GM18511 (cell line): ENCODE data around the gene LARGE1.

Source experiments
- ATAC-seq: cut with Tn5 transposase; IDR thresholded peaks from one replicate; pipeline ENCODE4 v1.9.1; 2021; ENCODE audit warnings: mild to moderate bottlenecking, moderate library complexity; ENCODE audit not compliant: unreplicated experiment

The LARGE1 gene

DNA sequence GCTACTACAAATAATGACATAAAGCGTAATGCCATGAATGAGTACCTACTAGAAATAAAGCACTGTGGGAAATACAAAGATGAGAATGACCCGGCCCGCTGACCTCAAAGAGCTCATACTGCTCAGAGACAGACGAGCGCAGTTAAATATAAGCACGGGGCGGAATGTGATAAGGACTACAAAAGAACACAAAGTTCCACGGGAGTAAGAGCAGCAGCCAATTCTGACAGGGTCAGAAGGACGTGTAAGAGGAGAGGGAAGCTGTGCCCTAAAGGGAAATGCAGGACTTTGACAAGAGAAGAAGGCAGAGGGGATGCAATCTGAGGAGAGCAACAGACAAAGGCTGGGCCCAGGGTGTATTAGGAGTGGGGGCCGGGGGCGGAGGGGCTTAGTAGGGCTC lies 314.6 kb downstream of the LARGE1 start:
- no peak for ATAC-seq

DNA sequence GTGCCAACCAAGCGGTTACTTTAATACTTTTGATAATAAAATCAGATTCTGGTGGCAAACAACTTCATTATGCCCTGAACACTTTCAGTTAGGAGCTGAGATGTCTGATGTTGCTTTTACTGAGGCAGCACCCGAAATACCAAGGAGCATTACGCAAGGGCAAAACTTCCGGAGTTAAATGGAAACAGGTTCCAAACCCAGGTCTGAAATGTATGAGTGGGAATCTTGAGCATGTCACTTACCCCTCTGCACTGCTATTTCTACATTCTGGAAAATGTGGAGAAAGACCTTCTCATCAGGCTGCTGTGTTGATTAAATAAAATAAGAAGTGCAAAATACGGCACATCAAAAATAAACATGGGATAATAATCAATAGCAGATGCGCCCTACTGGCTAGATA lies 315.1 kb downstream of the LARGE1 start:
- ATAC-seq: no peak

DNA sequence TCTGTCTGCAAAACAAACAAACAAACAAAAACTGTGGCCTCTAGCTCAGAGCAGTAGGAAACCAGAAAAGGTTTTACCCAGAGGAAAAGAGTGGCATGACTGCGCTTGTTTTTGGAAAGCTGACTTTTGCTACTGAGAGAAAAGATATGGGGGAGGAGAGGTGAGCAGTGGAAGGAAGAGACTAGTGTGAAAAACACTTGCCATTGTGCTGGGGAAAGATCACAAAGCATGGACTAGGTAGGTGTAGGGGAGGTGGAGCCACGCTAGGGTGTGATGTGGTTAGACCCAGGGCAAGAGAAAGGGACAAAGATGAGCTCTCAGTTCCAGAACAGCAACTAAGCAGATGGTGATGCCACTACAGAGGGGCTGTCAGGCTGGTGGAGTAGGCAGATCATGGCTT lies 319.2 kb downstream of the LARGE1 start:
- no peak for ATAC-seq

DNA sequence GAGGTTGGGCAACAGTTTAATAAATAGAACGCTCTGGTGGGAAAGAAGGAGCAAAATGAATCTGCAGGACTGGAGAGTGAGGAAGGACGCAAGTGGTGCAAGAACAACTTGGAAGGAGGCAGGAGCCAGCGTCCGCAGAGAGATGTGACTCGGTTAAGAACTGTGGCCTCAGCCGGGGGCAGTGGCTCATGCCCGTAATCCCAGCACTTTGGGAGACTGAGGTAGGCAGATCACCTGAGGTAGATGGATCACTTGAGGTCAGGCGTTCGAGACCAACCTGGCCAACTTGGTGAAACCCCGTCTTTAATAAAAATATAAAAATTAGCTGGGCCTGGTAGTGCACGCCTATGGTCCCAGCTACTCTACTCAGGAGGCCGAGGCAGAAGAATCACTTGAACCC lies 319.7 kb downstream of the LARGE1 start:
- no peak for ATAC-seq

DNA sequence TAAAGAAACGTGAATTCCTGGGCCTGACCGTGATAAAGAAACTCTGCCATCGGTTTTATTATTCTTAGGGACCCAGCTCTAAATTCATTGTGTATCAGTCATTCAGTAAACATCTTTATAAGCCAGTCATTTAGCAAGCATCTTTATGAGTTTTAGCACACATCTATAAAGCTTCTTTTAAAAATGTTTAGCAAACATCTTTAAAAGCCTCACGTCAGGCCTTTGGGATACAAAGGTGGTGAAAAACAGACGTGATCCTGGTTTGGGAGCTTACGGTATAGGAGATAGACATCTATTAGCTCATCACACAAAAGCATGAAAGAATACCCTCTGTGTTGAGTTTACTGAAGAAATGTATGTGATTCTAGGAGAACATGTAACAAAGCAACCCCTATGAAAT lies 320.2 kb downstream of the LARGE1 start:
- ATAC-seq: no peak

DNA sequence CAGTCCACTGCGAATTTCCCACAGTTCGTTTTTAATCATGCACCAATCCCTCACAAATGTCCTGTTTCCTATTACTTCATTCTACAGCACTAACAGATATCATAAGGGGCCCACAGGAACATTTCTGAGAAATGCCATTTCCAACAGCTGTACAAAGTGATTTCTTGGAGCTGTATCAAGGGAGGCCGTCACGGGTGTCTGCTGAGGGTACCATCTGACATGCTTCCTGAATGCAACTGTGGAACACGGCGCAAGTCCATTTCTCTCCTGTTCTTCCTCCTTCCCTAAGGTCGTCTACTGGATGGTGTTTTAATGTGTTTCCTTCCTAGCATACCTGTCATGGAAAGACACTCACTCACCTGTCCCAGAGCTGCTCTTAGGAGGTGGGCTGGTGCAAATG lies 320.7 kb downstream of the LARGE1 start:
- no peak for ATAC-seq

DNA sequence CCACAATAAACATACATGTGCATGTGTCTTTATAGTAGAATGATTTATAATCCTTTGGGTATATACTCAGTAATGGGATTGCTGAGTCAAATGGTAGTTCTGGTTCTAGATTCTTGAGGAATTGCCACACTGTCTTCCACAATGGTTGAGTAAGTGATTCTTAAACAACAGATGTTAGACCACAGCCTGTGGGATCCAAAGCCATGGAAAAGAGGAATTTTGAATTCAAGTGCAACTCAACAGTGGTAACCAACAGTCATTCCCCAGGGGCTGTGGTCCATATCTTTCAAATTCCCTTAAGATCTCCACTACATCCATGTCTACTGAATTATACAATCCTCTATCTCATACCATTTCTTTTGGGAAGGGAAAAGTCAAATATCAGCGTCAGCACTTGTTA lies 321.5 kb downstream of the LARGE1 start:
- ATAC-seq: no peak

DNA sequence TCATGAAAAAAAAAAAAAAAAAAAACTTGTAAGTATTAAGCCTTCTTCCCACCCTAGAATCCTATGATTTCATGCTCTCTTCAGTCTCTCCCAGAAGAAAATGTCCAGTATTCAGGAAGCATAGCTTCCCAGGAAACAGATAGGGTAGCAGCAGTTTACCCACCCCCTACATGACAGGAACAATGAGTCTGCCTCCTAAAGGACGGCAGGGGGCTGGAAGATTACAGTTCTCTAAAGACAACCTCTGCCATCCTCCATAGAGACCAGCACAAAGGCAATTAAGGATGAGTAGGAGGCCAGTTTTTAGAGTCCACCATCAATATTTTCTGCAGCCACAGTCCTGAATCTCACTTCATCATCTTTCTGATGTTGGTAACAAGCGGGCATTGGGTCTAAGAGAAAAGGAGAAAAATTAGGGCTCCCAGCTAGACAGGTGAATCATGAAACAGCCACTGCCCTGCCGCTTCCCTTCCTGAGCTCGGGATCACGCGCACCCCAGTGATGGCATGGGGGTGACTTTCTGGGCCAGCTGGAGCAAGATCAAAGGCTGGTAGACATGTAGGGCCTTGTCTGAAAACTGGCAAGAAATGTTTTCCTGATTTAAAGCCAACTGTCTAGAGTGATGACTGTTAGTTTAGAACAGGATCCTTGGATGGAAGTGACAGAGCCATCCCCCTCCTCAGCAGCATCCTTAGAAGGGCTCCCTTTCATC lies 322.8 kb downstream of the LARGE1 start:
- ATAC-seq: no peak

DNA sequence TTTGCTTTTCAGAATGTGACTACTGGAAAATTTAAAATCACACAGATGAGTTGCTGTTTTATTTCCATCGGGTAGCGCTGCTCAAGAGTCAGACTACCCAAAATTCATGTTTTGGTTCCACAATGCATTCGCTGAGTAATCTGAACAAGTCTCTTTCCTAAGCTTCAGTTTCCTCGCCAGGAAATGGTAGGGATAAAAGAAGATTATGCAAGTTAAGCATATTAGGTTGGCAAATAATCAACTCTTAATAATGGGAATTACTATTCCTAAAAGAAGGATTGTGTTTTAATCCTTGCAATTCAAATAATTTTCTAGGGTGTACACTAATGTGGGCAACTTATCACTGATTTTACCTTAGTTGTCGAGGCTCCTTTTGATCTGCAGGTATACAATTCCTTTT lies 326.5 kb downstream of the LARGE1 start:
- ATAC-seq: no peak

DNA sequence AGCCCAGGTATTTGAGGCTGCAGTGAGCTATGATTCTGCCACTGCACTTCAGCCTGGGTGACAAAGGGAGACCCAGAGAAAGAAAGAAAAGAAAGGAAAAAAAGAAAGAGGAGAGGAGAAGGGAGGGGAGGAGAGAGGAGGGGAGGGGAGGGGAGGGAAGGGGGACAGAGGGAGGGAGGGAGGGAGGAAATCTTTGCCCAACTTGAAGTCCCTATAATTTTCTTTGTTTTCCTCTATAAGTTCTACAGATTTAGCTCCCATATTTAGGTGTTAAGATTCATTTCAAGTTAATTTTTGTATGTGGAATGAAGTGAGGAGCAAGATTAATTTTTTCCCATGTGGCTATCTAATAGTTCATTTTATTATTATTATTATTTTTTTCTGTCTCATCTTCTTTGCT lies 328.3 kb downstream of the LARGE1 start:
- no peak for ATAC-seq

DNA sequence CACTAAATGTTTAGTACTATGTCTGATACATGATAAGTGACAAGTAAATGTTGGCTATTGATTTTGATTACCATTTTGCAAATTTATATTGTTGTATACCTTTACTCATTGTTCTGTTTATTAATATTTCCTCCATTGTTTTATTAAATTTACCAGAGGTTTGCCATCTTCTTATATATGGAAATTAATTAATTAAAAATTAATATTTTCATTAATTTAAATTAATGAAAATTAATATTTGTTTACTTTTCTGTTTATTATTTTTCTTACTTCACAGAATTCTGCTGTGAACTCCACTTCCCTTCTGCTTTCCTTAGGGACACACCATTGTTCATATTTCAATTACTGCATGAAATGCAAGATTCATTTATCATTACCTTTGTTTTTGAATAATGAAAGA lies 331.0 kb downstream of the LARGE1 start:
- no peak for ATAC-seq

DNA sequence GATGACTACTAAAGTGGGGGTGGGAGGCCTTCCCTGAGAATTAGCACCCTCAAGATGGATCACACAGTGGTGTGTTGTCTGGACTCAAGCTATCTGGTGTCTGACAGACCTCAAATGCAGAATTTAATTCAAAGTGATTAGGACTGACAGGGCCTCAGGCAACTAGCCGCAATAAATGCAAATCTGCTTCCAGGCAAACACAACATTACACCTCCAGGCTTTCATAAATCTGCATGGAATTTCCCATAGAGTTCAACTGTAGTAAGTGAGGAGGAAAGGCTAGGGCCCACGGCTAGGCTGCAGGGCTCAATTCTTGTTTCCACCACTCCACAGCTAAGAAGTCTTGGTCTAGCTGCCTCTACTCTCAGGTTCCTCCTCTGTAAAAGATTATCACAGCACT lies 331.4 kb downstream of the LARGE1 start:
- no peak for ATAC-seq

DNA sequence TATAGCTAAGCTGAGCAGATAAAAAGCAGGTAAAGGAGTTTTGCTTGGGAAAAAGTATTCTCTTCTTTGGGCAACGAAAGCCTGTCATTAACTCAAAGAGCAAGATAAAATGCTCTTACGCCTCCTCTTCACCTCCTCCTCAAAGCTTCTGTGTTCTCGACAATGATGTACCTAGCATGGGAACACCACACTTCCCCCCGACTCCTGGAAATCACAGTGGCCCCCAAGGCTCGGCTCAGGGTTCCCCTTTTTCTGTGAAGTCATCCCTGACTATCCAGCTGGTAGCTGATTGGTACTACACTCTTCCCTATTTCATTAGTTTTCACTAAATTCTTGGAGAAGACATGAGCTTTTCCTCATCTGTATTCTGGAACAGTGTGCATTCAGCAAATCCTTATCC lies 336.1 kb downstream of the LARGE1 start:
- ATAC-seq: no peak

DNA sequence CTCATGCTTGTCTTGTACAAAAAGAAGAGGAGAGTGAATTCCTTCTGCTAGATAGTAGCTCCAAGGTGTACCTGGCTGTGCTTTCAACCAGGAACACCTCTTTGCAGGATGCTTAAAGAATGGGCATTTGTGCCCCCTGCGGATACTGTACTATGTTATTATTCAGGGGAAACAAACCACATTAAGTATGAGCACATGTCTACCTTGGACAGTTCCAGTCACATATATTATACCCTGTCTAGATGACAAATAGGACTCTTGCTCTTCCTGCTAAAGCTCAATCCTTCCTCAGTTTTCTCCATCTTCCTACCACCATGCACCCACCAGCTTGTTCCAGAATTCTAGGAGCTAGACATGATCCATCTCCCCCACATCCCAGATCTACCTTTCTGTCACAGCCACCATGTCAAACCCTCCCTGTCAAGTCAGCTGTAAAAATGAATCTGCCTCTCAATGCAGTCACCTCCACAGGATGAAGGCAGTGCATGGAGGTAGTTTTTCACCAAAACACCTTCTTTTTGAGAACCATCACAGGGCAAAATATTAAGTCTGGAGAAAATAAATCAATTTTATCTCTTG lies 337.4 kb downstream of the LARGE1 start:
- no peak for ATAC-seq

DNA sequence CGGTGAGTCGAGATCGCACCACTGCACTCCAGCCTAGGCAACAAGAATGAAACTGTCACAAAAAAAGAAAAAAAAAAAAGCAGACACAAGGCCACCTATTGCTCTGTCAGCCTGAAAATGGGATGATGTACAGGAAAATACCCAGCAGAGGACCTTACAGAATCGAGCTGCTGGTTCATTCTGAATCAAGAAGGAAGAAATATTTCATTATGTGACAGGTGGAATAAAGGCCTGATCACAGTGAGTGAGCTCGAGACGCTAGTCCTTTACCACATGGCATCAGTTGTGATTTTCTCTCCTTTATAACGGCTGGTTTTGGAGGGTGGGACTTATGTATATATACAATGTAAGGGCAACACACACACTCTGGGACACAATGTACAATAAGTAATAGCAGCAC lies 340.0 kb downstream of the LARGE1 start:
- no peak for ATAC-seq

DNA sequence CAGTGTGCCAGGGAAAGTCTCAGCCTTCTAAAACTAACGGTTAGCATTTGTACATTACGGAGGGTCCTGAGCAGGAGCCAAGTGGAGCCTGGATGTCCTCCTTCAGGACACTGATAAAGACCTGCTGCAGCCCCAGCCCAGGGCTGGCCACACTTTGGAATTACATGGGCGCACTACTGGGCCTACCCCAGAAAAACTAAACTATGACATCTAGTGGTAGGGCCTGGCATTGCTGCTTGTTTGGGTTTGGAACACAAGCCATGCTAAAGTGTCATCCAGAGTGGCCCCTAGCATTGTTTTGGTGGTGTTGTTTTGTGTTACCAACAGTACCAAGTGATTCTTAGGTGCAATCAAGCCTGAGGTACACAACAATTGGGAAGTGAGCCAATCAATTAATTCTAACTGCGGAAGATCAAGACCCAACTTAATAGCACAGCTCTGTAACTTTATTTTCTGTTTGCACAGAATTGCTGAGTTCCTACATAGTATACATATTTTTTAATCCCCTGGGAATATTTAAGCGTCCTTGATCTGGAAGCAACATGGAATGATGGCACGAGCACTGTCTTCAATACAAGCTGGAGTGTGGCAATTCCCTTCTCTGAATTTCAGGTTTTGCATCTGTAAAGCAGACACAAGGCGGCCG lies 340.7 kb downstream of the LARGE1 start:
- ATAC-seq: no peak

DNA sequence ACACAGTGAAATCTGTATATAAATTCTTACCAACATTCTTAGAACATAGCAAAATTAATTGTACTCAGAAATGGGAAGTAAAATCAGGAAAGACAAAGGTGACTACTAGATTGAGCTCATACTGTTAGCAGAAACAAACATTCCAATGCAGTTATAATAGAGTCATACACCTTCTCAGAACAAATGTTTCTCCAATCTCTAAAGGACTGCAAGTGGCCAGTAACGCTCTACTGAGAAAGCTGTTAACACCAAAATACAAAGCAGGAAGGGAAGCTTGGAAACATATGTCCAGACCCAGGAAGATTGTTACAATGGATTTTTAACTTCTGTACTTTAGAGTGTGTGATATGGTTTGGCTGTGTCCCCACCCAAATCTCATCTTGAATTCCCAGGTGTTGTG lies 341.5 kb downstream of the LARGE1 start:
- ATAC-seq: no peak

DNA sequence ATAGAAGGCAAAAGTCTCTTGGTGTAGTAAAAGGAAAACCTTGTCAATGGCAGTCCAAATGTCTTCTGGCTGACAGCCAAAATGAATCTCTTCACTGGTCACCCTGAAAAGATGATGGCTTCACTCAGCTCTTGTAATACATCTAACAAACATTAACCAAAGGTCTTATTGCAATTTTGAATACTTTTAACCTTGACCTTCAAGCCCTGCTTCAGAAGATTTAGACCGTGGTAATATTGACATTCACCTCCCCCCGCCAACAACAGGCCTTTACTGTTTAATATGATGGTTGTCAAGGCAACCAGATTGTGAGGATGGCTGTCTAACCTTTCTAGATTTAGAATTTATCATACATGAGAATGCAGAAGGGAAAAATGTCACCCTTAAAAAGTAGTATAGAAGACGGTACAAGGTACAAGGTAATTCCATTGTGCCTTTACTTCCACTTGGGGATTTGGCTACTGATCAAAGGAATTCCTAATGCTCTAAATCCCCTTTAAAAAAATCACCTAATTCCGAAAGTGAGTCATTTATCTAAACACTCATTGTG lies 342.3 kb downstream of the LARGE1 start:
- ATAC-seq: no peak

DNA sequence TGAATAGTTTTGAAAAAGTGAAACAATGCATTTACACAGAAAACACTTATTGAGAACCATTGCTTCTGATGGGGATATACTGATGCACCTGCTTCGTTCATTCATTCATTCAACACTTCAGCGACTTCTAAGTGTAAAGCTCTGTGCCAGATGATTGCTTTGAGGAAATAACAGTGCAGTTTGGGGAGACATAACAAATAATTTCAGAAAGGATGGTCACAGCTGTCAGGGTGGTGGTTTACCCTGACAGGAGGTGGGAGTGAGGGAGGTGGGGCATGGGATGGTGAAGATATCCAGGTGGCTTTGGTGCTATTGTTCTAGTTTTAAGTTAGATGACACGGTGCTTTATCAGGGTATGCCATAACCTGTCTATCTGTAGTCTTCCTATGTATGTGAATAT lies 344.1 kb downstream of the LARGE1 start:
- ATAC-seq: no peak

DNA sequence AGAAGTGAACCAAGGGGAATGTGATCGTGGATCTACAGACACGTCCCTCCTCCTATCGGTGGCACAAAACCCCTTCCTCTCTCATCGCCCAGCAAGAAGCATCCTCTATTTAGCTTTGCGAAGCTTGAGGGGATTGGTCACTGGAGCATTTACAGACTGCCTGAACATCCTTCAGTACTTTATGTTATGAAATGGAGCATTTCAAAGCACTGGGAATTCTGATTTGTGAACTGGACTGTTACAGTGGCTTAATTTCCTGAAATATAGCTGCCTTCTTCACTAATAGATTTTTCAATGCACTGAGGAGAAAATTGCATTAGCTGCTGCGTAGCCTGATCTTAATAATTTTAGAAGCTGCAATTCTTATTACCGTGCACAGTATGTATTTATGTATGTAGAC lies 344.5 kb downstream of the LARGE1 start:
- no peak for ATAC-seq

DNA sequence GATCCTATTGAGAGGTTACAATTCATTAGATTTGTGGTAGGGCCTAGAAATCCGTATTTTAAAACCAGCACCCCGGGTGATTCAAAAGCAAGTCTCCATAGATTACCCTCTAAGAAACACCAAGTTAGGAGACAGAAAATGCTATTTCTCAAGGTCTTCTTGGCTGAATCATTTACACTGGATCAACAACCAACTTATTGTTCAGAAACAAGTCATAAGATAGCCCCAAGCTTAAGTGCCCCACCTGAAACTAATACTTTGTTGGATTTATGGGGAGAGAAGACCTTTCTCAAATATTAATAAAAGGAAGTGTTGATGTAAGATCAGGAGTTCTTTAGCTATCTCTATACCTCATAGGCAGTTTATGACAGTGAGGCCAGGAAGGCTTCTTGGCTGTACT lies 345.2 kb downstream of the LARGE1 start:
- ATAC-seq: no peak

DNA sequence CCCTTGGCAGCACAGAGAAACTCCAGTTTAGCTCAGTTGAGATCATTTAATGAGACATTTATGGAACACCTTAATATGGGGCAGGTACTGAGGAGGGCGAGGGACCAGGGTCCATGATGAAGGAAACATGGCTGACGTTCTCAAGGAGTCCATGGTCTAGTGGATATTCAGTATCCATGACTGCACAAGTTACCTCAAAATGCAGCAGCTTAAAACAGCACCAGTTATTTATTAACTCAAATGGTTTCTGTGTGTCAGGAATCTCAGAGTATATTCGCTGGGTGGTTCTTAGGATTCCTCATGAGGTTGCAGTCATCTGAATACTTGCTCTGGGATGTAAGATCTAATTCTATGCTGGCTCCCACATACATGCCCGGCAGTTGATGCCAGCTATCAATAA lies 346.8 kb downstream of the LARGE1 start:
- ATAC-seq: no peak
